Skeletal muscle satellite cell (primary cell): ENCODE measurements around the gene BICD1.

Experiments used
- H3K27me3 ChIP-seq: 2 replicates; pipeline ENCODE4 v1.7.0; 2013; ENCODE audit warnings: low read length; ENCODE audit not compliant: control insufficient read depth, insufficient read depth
- H3K36me3 ChIP-seq: 2 replicates; pipeline ENCODE4 v1.7.0; 2013; ENCODE audit warnings: mild to moderate bottlenecking, control low read depth, low read length; ENCODE audit not compliant: insufficient read depth
- H3K4me1 ChIP-seq: 2 replicates; pipeline ENCODE4 v1.7.0; 2013; ENCODE audit warnings: low read length; ENCODE audit not compliant: control insufficient read depth, insufficient read depth
- H3K4me2 ChIP-seq: 2 replicates; pipeline ENCODE4 v1.7.0; 2013; ENCODE audit warnings: mild to moderate bottlenecking, low read length
- H3K4me3 ChIP-seq: 2 replicates; pipeline ENCODE4 v1.7.0; 2013; ENCODE audit warnings: low read length
- H3K9ac ChIP-seq: 2 replicates; pipeline ENCODE4 v1.7.0; 2013; ENCODE audit warnings: mild to moderate bottlenecking, low read depth, low read length, moderate library complexity
- H3K9me3 ChIP-seq: replicated peaks from 2 replicates; pipeline ENCODE4 v1.7.0; 2013; ENCODE audit warnings: mild to moderate bottlenecking, control low read depth, low read length

BICD1 gene

GRCh38 chr12:32104572-32105355 lies 1.9 kb upstream of the BICD1 start:
- Histone ChIP-seq H3K4me2 (no peak overlapping the region), H3K9ac (no peak overlapping the region), H3K4me3 (no peak overlapping the region), H3K4me1 (peaks cover 11% of the 10 kb centered on the region), H3K27me3 (no peaks in the 10 kb centered on the region), H3K9me3 (no peaks in the 10 kb centered on the region), H3K36me3 (no peaks in the 10 kb centered on the region)

GRCh38 chr12:32105986-32106516 lies 596 bp upstream of the BICD1 start:
- Histone ChIP-seq H3K4me1 (peaks cover 18% of the 10 kb centered on the region), H3K36me3 (peaks cover 5% of the 10 kb centered on the region), H3K9ac (peak overlapping the region; percentile 98), H3K4me3 (peak overlapping the region; percentile 95), H3K27me3 (no peaks in the 10 kb centered on the region), H3K9me3 (no peaks in the 10 kb centered on the region), H3K4me2 (peak overlapping the region; percentile 97)

GRCh38 chr12:32107359-32108267 lies 966 bp downstream of the BICD1 start:
- peak overlapping the region; percentile 98 for H3K9ac ChIP-seq
- H3K9me3 ChIP-seq: no peaks in the 10 kb centered on the region
- H3K4me1 ChIP-seq: peaks cover 18% of the 10 kb centered on the region
- H3K4me3 ChIP-seq: peak overlapping the region; percentile 95
- no peaks in the 10 kb centered on the region for H3K27me3 ChIP-seq
- H3K36me3 ChIP-seq: peaks cover 12% of the 10 kb centered on the region
- H3K4me2 ChIP-seq: peak overlapping the region; percentile 97

- H3K4me2 ChIP-seq: peak overlapping the region; percentile 97
Observed at GRCh38 chr12:32108787-32109186, 2.1 kb downstream of the BICD1 start.

GRCh38 chr12:32110417-32110816 lies 3.8 kb downstream of the BICD1 start:
- Histone ChIP-seq H3K9me3 (no peaks in the 10 kb centered on the region), H3K4me3 (no peak overlapping the region), H3K4me1 (peaks cover 29% of the 10 kb centered on the region), H3K4me2 (no peak overlapping the region), H3K27me3 (no peaks in the 10 kb centered on the region), H3K36me3 (peaks cover 17% of the 10 kb centered on the region), H3K9ac (no peak overlapping the region)

More at GRCh38 chr12:32108787-32109186, 2.1 kb downstream of the BICD1 start:
- H3K36me3 ChIP-seq: peaks cover 17% of the 10 kb centered on the region
- H3K9ac ChIP-seq: peak overlapping the region; percentile 98
- H3K27me3 ChIP-seq: no peaks in the 10 kb centered on the region
- no peaks in the 10 kb centered on the region for H3K9me3 ChIP-seq
- peak overlapping the region; percentile 95 for H3K4me3 ChIP-seq
- H3K4me1 ChIP-seq: peaks cover 18% of the 10 kb centered on the region

- H3K36me3 ChIP-seq: peaks cover 17% of the 10 kb centered on the region
- H3K9me3 ChIP-seq: no peaks in the 10 kb centered on the region
- peaks cover 31% of the 10 kb centered on the region for H3K4me1 ChIP-seq
- H3K4me3 ChIP-seq: no peak overlapping the region
- H3K27me3 ChIP-seq: no peaks in the 10 kb centered on the region
- no peak overlapping the region for H3K9ac ChIP-seq
- H3K4me2 ChIP-seq: peak overlapping the region; percentile 14
Observed at GRCh38 chr12:32110942-32111341, 4.3 kb downstream of the BICD1 start.

- Histone ChIP-seq H3K27me3 (no peaks in the 10 kb centered on the region), H3K4me3 (peak overlapping the region; percentile 3), H3K9ac (peak overlapping the region; percentile 63), H3K9me3 (no peaks in the 10 kb centered on the region), H3K4me1 (peaks cover 33% of the 10 kb centered on the region), H3K4me2 (peak overlapping the region; percentile 57), H3K36me3 (peaks cover 14% of the 10 kb centered on the region)
Observed at GRCh38 chr12:32115404-32116104, 8.9 kb downstream of the BICD1 start.

GRCh38 chr12:32116897-32117296 lies 10.2 kb downstream of the BICD1 start:
- H3K4me1 ChIP-seq: peaks cover 34% of the 10 kb centered on the region

GRCh38 chr12:32117316-32117715 lies 10.7 kb downstream of the BICD1 start:
- Histone ChIP-seq H3K4me2 (peak overlapping the region; percentile 49), H3K4me3 (no peak overlapping the region), H3K27me3 (no peaks in the 10 kb centered on the region), H3K9ac (peak overlapping the region; percentile 22), H3K9me3 (no peaks in the 10 kb centered on the region), H3K4me1 (peaks cover 34% of the 10 kb centered on the region), H3K36me3 (peaks cover 10% of the 10 kb centered on the region)

More at GRCh38 chr12:32116897-32117296, 10.2 kb downstream of the BICD1 start:
- peaks cover 14% of the 10 kb centered on the region for H3K36me3 ChIP-seq
- no peaks in the 10 kb centered on the region for H3K27me3 ChIP-seq
- H3K9me3 ChIP-seq: no peaks in the 10 kb centered on the region
- peak overlapping the region; percentile 22 for H3K9ac ChIP-seq
- H3K4me3 ChIP-seq: no peak overlapping the region
- peak overlapping the region; percentile 49 for H3K4me2 ChIP-seq

GRCh38 chr12:32118806-32119205 lies 12.2 kb downstream of the BICD1 start:
- Histone ChIP-seq H3K4me2 (no peak overlapping the region), H3K9ac (no peak overlapping the region), H3K4me1 (peaks cover 34% of the 10 kb centered on the region), H3K36me3 (peaks cover 2% of the 10 kb centered on the region), H3K27me3 (no peaks in the 10 kb centered on the region), H3K9me3 (no peaks in the 10 kb centered on the region), H3K4me3 (no peak overlapping the region)

GRCh38 chr12:32120419-32120818 lies 13.8 kb downstream of the BICD1 start:
- Histone ChIP-seq H3K36me3 (peaks cover 2% of the 10 kb centered on the region), H3K9ac (no peak overlapping the region), H3K4me3 (no peak overlapping the region), H3K4me2 (no peak overlapping the region), H3K27me3 (no peaks in the 10 kb centered on the region), H3K4me1 (peaks cover 26% of the 10 kb centered on the region), H3K9me3 (no peaks in the 10 kb centered on the region)
